GM08714 (cell line): ENCODE results near the gene IKZF3.

Experiments used
- H3K4me3 ChIP-seq: fragments of 200-500 bp; sonication (Bioruptor generic); 2 replicates; pipeline ENCODE4 v1.5.1; 2014; ENCODE audit warnings: mild to moderate bottlenecking, low read length, inconsistent platforms
- ZNF274 ChIP-seq: IDR thresholded peaks from 2 replicates; pipeline ENCODE4 v1.6.1; 2012; ENCODE audit warnings: mild to moderate bottlenecking, low read depth, low read length

Gene IKZF3

DNA sequence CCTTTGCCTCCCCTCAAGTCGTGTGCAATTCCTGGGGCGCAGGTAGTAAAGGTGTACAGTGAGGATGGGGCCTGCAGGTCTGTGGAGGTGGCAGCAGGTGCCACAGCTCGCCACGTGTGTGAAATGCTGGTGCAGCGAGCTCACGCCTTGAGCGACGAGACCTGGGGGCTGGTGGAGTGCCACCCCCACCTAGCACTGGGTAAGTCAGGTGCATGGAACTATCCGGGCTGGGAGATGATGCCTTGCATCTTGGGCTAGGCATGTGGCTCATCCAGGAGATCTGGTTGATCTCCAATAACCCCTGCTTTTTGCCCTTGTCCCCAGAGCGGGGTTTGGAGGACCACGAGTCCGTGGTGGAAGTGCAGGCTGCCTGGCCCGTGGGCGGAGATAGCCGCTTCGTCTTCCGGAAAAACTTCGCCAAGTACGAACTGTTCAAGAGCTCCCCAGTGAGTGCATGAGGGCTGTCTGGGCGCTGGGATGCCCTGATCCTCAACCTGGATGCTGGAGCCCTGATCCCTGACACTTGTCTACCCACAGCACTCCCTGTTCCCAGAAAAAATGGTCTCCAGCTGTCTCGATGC lies 121.2 kb downstream of the IKZF3 start:
- no peak overlapping the region for H3K4me3 ChIP-seq
- no peak for TF ChIP-seq ZNF274

DNA sequence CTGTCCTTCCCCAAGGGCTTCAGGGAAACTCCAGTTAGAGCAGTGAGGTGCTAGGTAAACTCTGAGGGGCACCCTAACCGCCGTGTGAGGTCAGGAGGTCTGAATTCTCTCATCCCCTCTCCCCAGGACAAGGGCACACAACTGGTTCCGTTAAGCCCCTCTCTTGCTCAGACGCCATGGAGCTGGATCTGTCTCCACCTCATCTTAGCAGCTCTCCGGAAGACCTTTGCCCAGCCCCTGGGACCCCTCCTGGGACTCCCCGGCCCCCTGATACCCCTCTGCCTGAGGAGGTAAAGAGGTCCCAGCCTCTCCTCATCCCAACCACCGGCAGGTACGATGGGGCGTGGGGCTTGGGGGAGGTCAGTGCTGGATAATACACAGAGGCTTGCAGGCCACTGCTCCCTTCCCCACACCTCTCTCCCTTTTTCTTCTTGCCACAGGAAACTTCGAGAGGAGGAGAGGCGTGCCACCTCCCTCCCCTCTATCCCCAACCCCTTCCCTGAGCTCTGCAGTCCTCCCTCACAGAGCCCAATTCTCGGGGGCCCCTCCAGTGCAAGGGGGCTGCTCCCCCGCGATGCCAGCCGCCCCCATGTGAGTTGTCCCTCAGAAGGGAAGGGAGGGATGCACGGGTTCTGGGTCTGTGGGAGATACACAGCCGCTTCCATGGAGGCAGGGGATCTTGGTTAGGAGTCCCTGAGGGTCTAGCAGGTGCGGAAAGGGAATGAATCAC lies 121.8 kb downstream of the IKZF3 start:
- H3K4me3 ChIP-seq, result no peak overlapping the region
- TF ChIP-seq ZNF274, result no peak

DNA sequence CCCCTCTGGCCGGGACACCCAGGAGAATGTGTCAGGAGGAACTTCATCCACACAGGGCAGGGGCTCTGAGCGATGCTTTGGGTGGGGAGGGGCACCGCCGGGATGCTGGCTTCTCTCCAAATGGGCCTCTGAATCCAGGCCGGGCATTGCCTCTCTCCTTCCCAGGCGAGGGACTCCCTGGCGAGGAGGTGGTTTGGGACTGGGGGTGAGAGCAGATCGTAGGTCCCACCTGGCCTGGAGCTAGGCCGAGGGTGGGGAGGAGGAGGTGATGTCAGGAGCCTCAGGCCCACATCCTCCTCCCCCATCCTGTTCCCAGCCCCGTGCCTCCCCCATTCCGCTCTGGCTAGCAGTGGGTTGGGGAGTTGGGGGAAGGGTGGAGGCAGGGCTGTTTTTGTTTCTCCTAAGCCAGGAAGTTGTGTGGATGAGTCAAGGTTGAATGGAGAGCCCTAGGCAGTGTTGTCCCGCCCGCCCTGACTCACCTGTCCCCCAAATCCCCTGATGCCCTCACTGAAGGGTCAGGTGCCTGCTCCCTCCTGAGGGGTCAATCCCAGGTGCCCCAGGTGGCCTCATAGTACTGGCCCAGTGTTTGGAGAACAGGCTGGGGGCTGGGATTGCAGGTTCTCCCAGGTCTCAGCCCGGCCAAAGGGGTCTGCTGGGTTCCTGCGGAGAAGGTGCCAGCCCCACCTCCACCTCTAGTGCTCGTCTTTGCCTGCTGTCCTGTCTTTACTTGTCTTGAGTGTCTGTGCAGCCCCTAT lies 123.6 kb downstream of the IKZF3 start:
- TF ChIP-seq ZNF274, result no peak
- no peak overlapping the region for H3K4me3 ChIP-seq

DNA sequence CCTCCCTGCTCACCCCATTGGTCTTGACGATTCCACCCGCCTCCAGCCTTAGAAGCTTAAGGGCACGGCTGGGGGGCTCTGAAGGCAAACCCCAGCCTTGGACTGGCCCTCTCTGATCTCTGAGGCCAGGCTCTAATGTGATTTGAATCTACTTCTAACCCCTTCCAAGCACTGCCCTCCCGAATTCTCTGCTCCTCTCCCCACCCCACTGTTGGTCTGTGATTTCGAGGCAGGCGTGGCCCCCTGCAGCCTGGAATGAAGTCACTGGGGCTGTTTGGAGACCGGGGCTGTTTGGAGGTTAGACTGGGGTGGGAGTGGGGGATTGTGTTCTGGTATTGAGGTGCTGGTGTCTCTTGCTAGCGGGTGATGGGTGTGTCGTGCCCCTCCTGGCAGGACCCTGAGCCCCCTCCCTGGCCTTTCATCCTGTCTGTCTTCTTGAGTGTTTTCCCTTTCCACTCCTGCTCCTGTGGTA lies 124.2 kb downstream of the IKZF3 start:
- TF ChIP-seq ZNF274, result no peak
- no peak overlapping the region for H3K4me3 ChIP-seq

DNA sequence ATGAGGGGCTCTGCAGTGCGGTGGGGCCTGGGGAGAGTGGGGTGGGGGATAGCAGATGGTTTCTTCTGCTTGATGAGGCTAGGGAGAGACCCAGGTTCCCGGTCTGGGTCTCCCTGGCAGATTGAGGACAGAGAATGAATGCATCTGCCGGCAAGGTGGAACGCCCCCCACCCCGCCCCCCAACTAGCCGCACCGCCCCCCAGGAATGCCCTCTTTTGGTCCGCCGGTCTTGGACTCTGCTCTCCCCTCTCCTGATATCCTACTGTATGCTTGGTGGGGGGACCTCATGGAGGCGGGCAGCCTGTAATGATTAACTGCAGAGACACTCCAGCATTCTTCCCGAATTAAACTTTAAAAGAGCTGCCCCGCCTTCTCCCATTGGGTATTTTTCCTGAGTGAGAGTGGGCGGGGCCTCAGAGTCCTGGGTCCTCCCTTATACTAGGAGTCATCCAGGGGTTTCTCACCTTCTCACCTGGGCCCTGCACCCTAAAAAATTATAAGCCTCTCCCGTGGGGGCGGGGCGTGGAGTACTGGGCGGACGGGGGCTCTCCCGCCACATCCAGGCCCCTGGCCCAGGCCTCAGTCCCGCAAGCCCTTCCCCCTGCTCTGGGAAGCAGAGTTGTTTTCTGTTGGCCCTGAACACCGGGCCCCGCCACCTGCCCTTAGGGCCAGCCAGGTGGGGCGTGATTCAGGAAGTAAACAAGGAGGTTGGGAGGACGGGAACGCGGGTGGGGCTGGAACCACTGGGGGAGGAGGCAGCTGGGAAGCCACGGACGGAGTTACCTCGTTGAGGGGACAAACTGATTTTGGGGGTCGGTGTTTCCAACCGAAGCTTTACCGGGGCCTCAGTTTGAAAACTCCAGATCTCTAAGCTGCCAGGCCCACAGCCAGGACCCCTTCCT lies 124.9 kb downstream of the IKZF3 start:
- TF ChIP-seq ZNF274, result no peak
- H3K4me3 ChIP-seq, result no peak overlapping the region

DNA sequence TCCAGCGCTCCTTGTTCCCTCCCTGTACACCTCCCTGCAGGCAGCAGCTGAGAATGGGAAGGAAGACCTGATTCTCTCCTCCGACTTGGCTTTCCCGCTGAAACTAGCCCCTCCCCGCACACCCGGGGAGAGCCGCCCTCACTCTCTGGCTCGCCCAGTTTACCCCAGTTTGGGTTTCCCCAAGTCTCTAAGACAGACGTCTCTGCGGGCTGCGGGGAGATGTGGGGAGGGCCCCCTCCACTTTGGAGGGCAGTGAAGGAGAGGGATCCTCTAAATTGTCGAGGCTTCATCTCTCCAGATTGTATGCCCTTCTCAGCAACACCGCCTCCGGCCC lies 125.6 kb downstream of the IKZF3 start:
- no peak for TF ChIP-seq ZNF274
- no peak overlapping the region for H3K4me3 ChIP-seq

DNA sequence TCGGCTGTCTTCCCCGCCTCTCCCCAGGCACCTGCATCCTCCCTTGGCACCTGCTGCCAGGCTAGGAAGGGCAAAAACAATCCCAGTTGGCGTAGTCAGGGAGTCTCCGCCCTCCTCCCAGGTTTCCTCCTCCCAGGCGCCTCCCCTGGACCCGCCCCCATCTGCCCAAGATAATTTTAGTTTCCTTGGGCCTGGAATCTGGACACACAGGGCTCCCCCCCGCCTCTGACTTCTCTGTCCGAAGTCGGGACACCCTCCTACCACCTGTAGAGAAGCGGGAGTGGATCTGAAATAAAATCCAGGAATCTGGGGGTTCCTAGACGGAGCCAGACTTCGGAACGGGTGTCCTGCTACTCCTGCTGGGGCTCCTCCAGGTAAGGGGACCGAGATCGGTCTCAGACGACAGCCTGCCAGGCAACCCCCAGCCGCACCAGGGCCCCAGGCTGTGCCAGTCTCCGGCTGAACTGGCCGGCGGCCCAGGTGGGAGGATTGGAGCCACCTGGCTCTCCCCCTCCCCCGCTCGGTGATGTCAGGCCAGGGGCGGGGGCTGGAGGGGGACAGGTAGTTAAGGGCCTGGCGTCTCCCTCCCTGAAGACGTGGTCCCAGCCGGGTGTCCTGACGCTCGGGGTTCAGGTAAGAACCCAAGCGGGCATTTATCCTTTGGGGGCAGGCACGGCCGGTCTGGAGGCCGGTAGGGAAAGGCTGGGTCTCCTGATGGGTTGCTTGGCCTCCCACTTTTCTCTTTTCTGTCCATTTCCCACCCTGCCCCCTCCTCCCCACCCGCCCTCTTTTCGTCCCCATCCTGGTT lies 126.1 kb downstream of the IKZF3 start, which contains the start of gene GRB7:
GRB7 (plus strand) TSS at position 179 of the 808 bp plus-strand sequence. CDS start 4,364 bp downstream, outside the sequence.
- H3K4me3 ChIP-seq, result no peak within 1 kb of the TSS
- TF ChIP-seq ZNF274, result no peak

DNA sequence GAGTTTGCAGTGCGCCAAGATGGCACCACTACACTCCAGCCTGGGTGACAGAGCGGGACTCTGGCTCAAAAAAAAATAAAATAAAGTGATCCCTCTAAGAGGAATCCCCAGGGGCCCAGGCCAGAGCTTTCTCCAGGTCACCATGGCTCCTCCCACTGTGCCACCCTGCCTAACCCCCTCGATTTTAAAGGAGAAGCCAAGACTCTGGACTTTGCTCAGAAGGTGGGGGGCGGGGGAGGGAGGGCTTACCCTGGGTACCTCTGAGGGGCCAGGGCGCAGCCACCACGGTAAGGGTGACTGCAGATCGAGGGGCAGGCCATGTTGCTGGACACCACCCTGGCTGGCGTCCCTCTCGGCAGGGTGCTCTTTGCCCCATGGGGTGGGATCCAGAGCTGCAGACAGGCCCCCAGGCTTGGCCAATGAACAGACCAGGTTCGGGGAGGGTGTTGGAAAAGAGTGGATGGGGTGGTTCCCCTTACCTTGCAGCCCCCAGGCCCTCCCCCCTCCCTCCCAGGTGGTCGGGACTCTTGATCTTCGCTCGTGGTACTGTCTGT lies 126.8 kb downstream of the IKZF3 start:
- TF ChIP-seq ZNF274, result no peak
- no peak overlapping the region for H3K4me3 ChIP-seq

DNA sequence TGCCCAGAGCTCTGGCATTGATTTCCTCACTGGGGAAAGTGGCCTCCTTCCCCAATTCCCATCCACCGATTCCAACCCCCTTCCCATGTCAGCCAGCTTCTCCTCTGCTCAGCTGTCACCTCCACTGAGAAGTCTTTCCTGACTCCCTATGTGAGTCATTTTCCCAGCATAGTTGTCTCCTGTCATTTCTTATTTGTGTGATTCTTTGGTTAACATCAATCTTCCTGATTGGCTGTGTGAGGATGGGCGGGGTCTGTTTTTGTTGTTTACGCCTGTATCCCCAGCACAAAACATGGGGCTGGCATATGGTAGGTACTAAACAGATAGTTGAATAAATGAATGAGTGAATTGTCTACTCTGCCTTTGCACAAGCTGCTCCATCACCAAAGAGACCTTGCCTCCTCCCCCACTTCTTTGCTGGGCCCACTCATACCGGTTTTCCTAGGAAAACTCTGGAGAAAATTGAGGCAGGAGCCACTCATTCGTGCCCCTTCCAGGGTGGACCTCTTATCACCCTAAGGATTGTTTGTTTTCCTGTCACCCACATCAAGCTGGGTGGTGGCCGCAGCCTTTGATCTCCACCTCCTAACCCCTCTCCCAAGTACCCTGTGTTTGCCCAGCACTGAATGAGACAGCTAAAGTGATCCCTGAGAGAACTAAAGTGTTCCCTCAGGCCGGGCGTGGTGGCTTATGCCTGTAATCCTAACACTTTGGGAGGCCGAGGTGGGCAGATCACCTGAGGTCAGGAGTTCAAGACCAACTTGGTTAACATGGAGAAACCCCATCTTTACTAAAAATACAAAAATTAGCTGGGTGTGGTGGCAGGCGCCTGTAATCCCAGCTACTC lies 127.6 kb downstream of the IKZF3 start:
- no peak for TF ChIP-seq ZNF274
- no peak overlapping the region for H3K4me3 ChIP-seq

DNA sequence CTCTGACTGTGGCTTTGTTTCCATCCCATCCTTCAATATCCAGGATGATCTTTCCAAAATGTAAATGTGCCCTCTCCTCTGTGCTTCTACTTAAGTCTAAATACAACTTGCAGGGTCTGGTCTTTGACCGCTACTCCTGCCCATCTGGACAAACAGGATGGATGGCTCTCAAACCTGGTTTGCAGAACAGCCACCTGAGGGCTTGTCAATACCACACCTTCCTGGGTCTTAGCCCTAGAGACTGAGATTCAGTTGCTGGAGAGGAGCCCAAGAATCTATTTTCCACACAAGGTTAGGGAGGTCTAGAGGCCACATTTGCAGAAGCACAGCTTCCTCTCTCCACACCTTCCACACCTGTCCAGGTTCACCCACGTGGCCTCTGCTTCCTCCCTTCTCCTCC lies 128.2 kb downstream of the IKZF3 start:
- H3K4me3 ChIP-seq, result no peak overlapping the region
- no peak for TF ChIP-seq ZNF274

DNA sequence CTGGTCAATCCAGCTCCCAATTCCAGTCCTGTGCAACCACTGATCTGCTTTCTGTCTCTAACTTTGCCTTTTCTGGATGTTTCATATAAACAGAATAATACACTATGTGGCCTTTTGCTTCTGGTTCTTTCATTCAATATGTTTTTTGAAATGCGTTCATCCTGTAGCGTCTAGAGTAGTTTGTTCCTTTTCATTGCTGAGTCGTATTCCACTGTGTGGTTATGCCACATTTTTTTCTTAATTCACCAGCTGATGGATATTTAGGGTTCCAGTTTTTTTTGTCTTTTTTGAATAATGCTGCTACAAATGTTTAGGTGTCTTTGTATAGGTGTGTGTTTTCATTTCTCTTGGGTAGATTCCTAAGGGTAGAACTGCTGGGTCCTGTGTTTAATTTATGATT lies 131.5 kb downstream of the IKZF3 start:
- no peak overlapping the region for H3K4me3 ChIP-seq
- no peak for TF ChIP-seq ZNF274
